Measurements from ENCODE around the gene PLXND1.

DNA sequence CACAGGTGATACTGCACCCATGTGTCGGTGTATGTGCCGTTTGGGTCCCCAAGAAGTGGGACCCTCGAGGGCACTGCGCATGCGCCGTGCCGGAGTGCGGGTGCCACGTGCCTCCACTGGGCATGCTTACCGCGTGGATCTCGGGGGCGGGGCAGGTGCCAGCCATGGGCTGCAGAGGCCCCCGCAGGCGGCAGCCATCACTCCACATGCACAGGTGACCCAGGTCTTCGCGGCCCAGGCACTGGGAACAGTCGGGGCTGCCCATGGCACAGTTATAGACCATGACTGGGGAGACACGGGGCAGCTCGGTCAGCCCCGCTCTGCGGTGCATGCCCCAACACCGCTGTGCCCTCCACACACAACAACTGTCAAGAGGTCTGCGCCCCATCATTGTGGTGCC, 32.3 kb downstream of the PLXND1 start:
- TF ChIP-seq CTCF (IDR thresholded peaks at IDR 0.05) (no peak), EZH2phosphoT487 (IDR thresholded peaks at IDR 0.05) (no peak)

All from neural progenitor cell (in vitro differentiated cells).